ENCODE data around the gene VASH1.

Gene VASH1

DNA sequence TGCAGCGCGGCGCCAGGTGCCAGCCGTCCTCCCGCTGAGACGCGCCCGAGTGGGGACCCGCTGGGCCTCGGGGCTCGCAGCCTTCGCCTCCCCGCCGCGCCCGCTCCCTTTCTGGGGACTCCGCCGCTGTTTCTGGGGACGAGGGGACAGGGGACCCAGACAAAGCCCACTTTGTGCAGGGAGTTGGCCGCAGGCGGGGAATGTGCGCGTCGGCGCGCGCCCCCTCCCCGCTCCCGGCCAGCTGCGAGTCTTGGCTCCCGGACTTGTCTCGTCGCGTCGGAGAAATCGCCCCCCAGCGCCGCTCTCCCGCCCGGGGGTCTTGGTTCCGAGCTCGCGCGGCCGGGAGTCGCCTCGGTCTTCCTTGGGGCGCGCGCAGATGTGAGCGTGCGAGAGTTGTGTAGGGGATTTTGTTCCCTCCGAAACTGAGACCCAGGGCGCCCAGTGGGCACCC is 717 bp downstream of the VASH1 start:
- Histone ChIP-seq H4K20me1 (ENCODE audit: low read depth, low read length) (no peaks in the 10 kb centered on the region), H3K27me3 (ENCODE audit: low read length) (no peaks in the 10 kb centered on the region), H3K27ac (ENCODE audit: low read depth, low read length) (no peak overlapping the region), H3K9me3 (ENCODE audit: insufficient read depth, low read length) (no peaks in the 10 kb centered on the region), H3K4me2 (ENCODE audit: low read depth, low read length, poor library complexity, severe bottlenecking) (peak overlapping the region; percentile 51), H3F3A (ENCODE audit: insufficient read depth) (no peaks in the 10 kb centered on the region), H3K9me2 (replicated peaks; ENCODE audit: insufficient read depth, low read length) (no peaks in the 10 kb centered on the region), H3K4me3 (ENCODE audit: insufficient read depth, low read length, poor library complexity, severe bottlenecking) (peak overlapping the region; percentile 55), H2AFZ (ENCODE audit: low read depth, low read length, severe bottlenecking) (peak overlapping the region; percentile 12), H3K9ac (ENCODE audit: low read length) (peak overlapping the region; percentile 48; the same call in 1 of the 2 replicates), H3K79me2 (ENCODE audit: insufficient read depth, low read length) (no peaks in the 10 kb centered on the region), H3K36me3 (ENCODE audit: low read length) (no peaks in the 10 kb centered on the region)
- TF ChIP-seq EZH2phosphoT487 (conservative IDR thresholded peaks at IDR 0.05; ENCODE audit: low read length): no peak
- TF ChIP-seq, protein P1, sequence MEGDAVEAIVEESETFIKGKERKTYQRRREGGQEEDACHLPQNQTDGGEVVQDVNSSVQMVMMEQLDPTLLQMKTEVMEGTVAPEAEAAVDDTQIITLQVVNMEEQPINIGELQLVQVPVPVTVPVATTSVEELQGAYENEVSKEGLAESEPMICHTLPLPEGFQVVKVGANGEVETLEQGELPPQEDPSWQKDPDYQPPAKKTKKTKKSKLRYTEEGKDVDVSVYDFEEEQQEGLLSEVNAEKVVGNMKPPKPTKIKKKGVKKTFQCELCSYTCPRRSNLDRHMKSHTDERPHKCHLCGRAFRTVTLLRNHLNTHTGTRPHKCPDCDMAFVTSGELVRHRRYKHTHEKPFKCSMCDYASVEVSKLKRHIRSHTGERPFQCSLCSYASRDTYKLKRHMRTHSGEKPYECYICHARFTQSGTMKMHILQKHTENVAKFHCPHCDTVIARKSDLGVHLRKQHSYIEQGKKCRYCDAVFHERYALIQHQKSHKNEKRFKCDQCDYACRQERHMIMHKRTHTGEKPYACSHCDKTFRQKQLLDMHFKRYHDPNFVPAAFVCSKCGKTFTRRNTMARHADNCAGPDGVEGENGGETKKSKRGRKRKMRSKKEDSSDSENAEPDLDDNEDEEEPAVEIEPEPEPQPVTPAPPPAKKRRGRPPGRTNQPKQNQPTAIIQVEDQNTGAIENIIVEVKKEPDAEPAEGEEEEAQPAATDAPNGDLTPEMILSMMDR (IDR thresholded peaks at IDR 0.05; ENCODE audit: insufficient read depth, low read length, poor library complexity, severe bottlenecking): no peak

DNA sequence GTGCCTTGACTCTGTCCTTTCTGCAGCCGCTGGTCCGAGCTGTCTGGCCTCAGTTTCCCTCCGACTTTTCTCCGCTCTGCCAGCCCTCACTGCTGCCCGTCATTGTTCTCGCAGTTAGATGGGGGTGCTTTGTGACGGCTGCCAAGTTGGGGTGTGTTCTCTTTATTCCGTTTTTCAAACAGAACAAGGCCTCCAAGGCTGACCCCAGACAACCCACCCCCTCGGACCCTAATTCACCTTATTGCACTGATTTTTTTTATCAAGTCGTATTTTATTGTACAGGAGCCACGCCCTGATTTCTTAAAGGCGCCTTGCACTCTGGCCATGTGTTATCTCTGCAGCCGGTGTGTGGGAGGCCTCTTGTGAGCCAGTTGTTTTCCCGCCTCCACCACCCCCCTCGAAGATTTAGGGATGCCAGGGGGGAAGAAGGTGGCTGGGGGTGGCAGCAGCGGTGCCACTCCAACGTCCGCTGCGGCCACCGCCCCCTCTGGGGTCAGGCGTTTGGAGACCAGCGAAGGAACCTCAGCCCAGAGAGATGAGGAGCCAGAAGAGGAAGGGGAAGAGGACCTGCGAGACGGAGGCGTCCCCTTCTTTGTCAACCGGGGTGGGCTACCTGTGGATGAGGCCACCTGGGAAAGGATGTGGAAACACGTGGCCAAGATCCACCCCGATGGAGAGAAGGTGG is 1.3 kb downstream of the VASH1 start:
- H3K9me2 ChIP-seq (replicated peaks; ENCODE audit: insufficient read depth, low read length): no peaks in the 10 kb centered on the region
- no peaks in the 10 kb centered on the region for H4K20me1 ChIP-seq (ENCODE audit: low read depth, low read length)
- no peaks in the 10 kb centered on the region for H3K79me2 ChIP-seq (ENCODE audit: insufficient read depth, low read length)
- H3K27ac ChIP-seq (ENCODE audit: low read depth, low read length): no peak overlapping the region
- no peak overlapping the region for H2AFZ ChIP-seq (ENCODE audit: low read depth, low read length, severe bottlenecking)
- TF ChIP-seq, protein P1 (IDR thresholded peaks at IDR 0.05; ENCODE audit: insufficient read depth, low read length, poor library complexity, severe bottlenecking): no peak
- no peak overlapping the region for H3K9ac ChIP-seq (ENCODE audit: low read length)
- H3K27me3 ChIP-seq (ENCODE audit: low read length): no peaks in the 10 kb centered on the region
- H3F3A ChIP-seq (ENCODE audit: insufficient read depth): no peaks in the 10 kb centered on the region
- H3K4me2 ChIP-seq (ENCODE audit: low read depth, low read length, poor library complexity, severe bottlenecking): peak overlapping the region; percentile 51
- H3K36me3 ChIP-seq (ENCODE audit: low read length): no peaks in the 10 kb centered on the region
- H3K9me3 ChIP-seq (ENCODE audit: insufficient read depth, low read length): no peaks in the 10 kb centered on the region
- H3K4me3 ChIP-seq (ENCODE audit: insufficient read depth, low read length, poor library complexity, severe bottlenecking): no peak overlapping the region

DNA sequence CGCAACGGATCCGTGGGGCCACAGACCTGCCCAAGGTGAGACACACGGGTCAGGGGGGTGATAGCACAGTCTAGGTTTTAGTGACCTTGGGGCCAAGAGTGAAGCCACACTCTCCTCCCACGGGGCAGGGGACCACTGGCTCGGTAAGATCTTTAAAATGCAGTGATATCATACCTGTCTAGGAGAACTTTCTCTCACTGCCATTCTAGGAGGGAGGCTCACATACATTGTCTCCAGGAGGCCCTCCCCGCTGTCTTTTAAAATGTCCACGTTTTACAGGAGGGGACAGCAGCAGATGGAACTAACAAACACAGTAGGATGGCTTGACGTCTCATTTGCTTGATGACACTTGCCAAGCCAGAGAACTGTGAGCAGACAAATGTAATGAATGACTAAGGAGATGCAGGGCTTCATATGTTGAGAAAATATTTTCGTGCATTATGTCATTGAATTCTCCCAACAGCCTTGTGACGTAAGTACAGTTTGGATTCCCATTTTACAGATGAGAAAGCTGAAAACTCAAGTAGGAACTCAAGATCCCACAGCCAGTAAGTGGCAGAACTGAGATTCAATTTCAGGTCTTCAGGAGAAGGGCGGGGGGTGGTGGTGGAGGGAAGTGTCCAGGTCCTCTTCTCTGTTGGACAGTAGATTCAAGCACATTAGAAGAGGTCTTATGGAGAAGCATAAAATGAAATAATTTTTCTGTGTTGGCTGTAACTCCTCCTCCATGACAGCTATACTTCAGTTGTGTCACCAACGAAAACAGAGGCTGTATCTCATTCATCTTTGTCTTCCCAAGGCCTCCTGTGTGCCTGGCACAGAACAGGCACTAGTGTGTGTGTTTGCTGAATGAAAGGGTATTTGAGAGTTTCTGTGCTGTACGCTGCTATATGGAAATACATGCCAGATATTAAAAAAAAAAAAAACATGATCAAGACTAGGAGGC is 2.1 kb downstream of the VASH1 start:
- Histone ChIP-seq H3F3A (ENCODE audit: insufficient read depth) (no peaks in the 10 kb centered on the region), H3K27ac (ENCODE audit: low read depth, low read length) (no peak overlapping the region), H3K9me3 (ENCODE audit: insufficient read depth, low read length) (no peaks in the 10 kb centered on the region), H3K27me3 (ENCODE audit: low read length) (no peaks in the 10 kb centered on the region), H3K9ac (ENCODE audit: low read length) (no peak overlapping the region), H2AFZ (ENCODE audit: low read depth, low read length, severe bottlenecking) (no peak overlapping the region), H3K9me2 (replicated peaks; ENCODE audit: insufficient read depth, low read length) (no peaks in the 10 kb centered on the region), H3K4me2 (ENCODE audit: low read depth, low read length, poor library complexity, severe bottlenecking) (no peak overlapping the region), H4K20me1 (ENCODE audit: low read depth, low read length) (no peaks in the 10 kb centered on the region), H3K79me2 (ENCODE audit: insufficient read depth, low read length) (no peaks in the 10 kb centered on the region), H3K36me3 (ENCODE audit: low read length) (no peaks in the 10 kb centered on the region), H3K4me3 (ENCODE audit: insufficient read depth, low read length, poor library complexity, severe bottlenecking) (no peak overlapping the region)
- TF ChIP-seq EZH2phosphoT487 (conservative IDR thresholded peaks at IDR 0.05; ENCODE audit: low read length): no peak
- TF ChIP-seq, protein P1 (IDR thresholded peaks at IDR 0.05; ENCODE audit: insufficient read depth, low read length, poor library complexity, severe bottlenecking): no peak

Data from SU-DHL-6 (cell line).